ENCODE measurements around the gene PDE2A. TPM values are rescaled to one million over a fixed set of nuclear protein-coding genes. Genes with fewer than 3 reads are reported as not detected.

The PDE2A gene
- total and polyA plus RNA-seq, 2 donors (not counting 3 experiments of a cell fraction or from before 2014, with no cell fraction given): 14.8 to 16.8 TPM

DNA sequence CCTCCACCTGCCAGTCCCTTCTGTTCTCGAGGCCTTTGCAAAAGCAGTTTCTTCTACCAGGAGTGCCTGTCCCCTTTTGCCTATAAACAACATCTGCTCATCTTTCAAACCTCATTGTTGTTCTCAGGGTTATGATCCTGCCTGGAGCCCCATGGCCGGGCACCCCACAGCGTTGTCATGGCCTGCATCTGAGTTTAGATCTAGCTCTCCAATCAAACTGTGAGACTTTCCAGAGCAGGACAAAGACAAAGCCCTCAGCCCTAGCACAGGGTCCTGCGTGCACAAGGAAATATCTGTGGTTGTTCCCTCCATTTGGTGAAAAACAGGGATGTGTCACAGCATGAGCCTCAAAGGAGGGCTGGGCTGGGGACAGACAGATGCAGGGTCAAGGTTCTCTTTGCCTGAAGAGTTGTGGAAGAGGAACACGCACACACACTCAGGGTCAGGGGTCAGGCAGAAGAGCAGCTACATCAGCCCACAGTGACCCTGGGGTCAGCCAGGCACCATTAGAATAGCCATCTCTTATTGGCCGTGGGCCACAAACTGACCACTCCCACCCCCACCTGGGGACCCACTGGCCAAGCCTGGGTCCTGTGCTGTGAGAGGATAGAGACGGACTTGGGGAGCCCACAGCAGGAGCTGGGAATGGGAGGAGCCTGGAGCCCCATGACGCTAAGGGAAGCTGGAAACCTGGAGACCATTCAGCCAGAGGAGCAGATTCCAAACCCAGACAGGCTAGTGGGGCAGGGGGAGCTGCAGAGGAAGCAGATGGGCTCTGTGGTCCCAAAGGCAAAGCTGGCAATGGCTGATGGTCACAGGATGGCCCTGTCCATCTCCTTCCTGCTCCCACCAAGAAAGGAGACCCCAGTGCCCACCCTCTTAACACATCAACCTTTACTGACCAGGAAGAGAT is 99.4 kb downstream of the PDE2A start:
- Histone ChIP-seq H2AFZ (ENCODE audit: low read depth, low read length) (no peak overlapping the region), H3K9me1 (replicated peaks; ENCODE audit: control insufficient read depth, extremely low read depth, insufficient read depth, low read length) (no peaks in the 10 kb centered on the region), H3K27me3 (ENCODE audit: control insufficient read depth in 2 of 2, insufficient read depth in 2 of 2, low read length in 2 of 2) (no peaks in the 10 kb centered on the region), H3K9ac (replicated peaks; ENCODE audit: extremely low read depth, insufficient read depth, low read length) (no peak overlapping the region), H3K4me2 (ENCODE audit: insufficient read depth, low read length) (no peak overlapping the region), H3K9me3 (replicated peaks; ENCODE audit: control insufficient read depth, insufficient read depth, low read length) (no peaks in the 10 kb centered on the region), H3K4me3 (replicated peaks in 1 of 3; ENCODE audit: insufficient read depth in 1 of 3, low read depth in 1 of 3, low read length in 3 of 3) (no peak overlapping the region), H4K20me1 (replicated peaks; ENCODE audit: control insufficient read depth, extremely low read depth, insufficient read depth, low read length) (no peaks in the 10 kb centered on the region), H3K27ac (ENCODE audit: insufficient read depth, low read depth, low read length) (no peak overlapping the region), H3K79me2 (ENCODE audit: control insufficient read depth, insufficient read depth, low read length) (no peaks in the 10 kb centered on the region), H3K36me3 (ENCODE audit: control insufficient read depth in 2 of 2, extremely low read depth in 1 of 2, insufficient read depth in 2 of 2, low read length in 2 of 2) (no peaks in the 10 kb centered on the region), H3K4me1 (ENCODE audit: control insufficient read depth, extremely low read depth, insufficient read depth, low read length) (no peaks in the 10 kb centered on the region)
- intact Hi-C loops (cut with micrococcal nuclease): no loop called here
- DNase-seq (ENCODE audit: low read depth, low spot score): no peak
- TF ChIP-seq, protein P1, sequence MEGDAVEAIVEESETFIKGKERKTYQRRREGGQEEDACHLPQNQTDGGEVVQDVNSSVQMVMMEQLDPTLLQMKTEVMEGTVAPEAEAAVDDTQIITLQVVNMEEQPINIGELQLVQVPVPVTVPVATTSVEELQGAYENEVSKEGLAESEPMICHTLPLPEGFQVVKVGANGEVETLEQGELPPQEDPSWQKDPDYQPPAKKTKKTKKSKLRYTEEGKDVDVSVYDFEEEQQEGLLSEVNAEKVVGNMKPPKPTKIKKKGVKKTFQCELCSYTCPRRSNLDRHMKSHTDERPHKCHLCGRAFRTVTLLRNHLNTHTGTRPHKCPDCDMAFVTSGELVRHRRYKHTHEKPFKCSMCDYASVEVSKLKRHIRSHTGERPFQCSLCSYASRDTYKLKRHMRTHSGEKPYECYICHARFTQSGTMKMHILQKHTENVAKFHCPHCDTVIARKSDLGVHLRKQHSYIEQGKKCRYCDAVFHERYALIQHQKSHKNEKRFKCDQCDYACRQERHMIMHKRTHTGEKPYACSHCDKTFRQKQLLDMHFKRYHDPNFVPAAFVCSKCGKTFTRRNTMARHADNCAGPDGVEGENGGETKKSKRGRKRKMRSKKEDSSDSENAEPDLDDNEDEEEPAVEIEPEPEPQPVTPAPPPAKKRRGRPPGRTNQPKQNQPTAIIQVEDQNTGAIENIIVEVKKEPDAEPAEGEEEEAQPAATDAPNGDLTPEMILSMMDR (IDR thresholded peaks at IDR 0.05; ENCODE audit: extremely low read depth in 1 of 2, insufficient read depth in 1 of 2, low read depth in 1 of 2, low read length in 2 of 2): no peak
- TF ChIP-seq MYC (IDR thresholded peaks at IDR 0.05; ENCODE audit: low read depth, low read length) (no peak), JUN (IDR thresholded peaks at IDR 0.05; ENCODE audit: borderline replicate concordance, insufficient read depth, insufficient read length, low read depth) (no peak), POLR2AphosphoS5 (IDR thresholded peaks at IDR 0.05; ENCODE audit: insufficient read depth, low read depth, low read length) (no peak), EZH2 (IDR thresholded peaks at IDR 0.05; ENCODE audit: borderline replicate concordance, low read depth, low read length, severe bottlenecking) (no peak), POLR2A (IDR thresholded peaks at IDR 0.05; ENCODE audit: low read depth, low read length) (no peak), FOS (IDR thresholded peaks at IDR 0.05; ENCODE audit: borderline replicate concordance, insufficient read depth, low read length) (no peak), GATA2 (IDR thresholded peaks at IDR 0.05; ENCODE audit: insufficient read depth, insufficient read length, low read depth, low read length) (no peak)
- TF ChIP-seq, protein P2, sequence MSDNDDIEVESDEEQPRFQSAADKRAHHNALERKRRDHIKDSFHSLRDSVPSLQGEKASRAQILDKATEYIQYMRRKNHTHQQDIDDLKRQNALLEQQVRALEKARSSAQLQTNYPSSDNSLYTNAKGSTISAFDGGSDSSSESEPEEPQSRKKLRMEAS (IDR thresholded peaks at IDR 0.05; ENCODE audit: insufficient read depth, insufficient read length): no peak
- dilution Hi-C loops (cut with MboI; ENCODE audit: extremely low pct_ligation_motif_present, low sequenced_read_pairs): no loop called here
- CTCF ChIA-PET: interaction anchor here (0.8 to 2.8 kb wide), 8 partner anchors 11 to 109 kb away, joined by 3 to 77 read pairs (median 4); no protein-coding TSS in a partner anchor
- POLR2A ChIA-PET: no interaction called here
- no peak for FAIRE-seq
- no TSS peak for BruUV-seq (replicated peaks)

Data from endothelial cell of umbilical vein (primary cell).